GM21423 (cell line): ENCODE data around the gene PRKG1.

Experiments
- ATAC-seq: cut with Tn5 transposase; IDR thresholded peaks from one replicate; pipeline ENCODE4 v1.9.1; 2021; ENCODE audit warnings: mild to moderate bottlenecking, moderate library complexity; ENCODE audit not compliant: unreplicated experiment

The PRKG1 gene

GRCh38 chr10:51074238-51075028 is at the start of gene PRKG1:
Gene PRKG1 (plus strand): TSS chr10:51074487.
- ATAC-seq: no peak

- ATAC-seq: no peak
Observed at GRCh38 chr10:51028420-51028819, 45.9 kb upstream of the PRKG1 start.

- ATAC-seq: no peak
Observed at GRCh38 chr10:51029172-51029641, 45.1 kb upstream of the PRKG1 start.

GRCh38 chr10:51030480-51030879 is 43.8 kb upstream of the PRKG1 start:
- ATAC-seq: no peak

GRCh38 chr10:51031950-51032349 is 42.3 kb upstream of the PRKG1 start:
- ATAC-seq: no peak

GRCh38 chr10:51034769-51035168 is 39.5 kb upstream of the PRKG1 start:
- no peak for ATAC-seq

GRCh38 chr10:51035344-51035743 is 38.9 kb upstream of the PRKG1 start:
- ATAC-seq: no peak

GRCh38 chr10:51045871-51046270 is 28.4 kb upstream of the PRKG1 start:
- no peak for ATAC-seq

GRCh38 chr10:51046654-51047053 is 27.6 kb upstream of the PRKG1 start:
- no peak for ATAC-seq

- ATAC-seq: no peak
Observed at GRCh38 chr10:51047857-51048256, 26.4 kb upstream of the PRKG1 start.

GRCh38 chr10:51048792-51049191 is 25.5 kb upstream of the PRKG1 start:
- no peak for ATAC-seq

- no peak for ATAC-seq
Observed at GRCh38 chr10:51052163-51052562, 22.1 kb upstream of the PRKG1 start.

- no peak for ATAC-seq
Observed at GRCh38 chr10:51057925-51058324, 16.4 kb upstream of the PRKG1 start.

- ATAC-seq: no peak
Observed at GRCh38 chr10:51063166-51063565, 11.1 kb upstream of the PRKG1 start.

GRCh38 chr10:51063659-51064535 is 10.4 kb upstream of the PRKG1 start:
- ATAC-seq: no peak

GRCh38 chr10:51066231-51066630 is 8.1 kb upstream of the PRKG1 start:
- ATAC-seq: no peak

- no peak for ATAC-seq
Observed at GRCh38 chr10:51072210-51072609, 2.1 kb upstream of the PRKG1 start.

- ATAC-seq: no peak
Observed at GRCh38 chr10:51072921-51073434, 1.3 kb upstream of the PRKG1 start.

- ATAC-seq: no peak
Observed at GRCh38 chr10:51073453-51074237, 642 bp upstream of the PRKG1 start.

GRCh38 chr10:51075043-51075872 is 971 bp downstream of the PRKG1 start:
- no peak for ATAC-seq
